Activated CD8-positive, alpha-beta memory T cell treated with anti-CD3 and anti-CD28 coated beads, Interleukin-2, amount 50 U/mL, for 4 hours (primary cell): ENCODE measurements around the gene AMFR.
"Not testable (repeated sequence)": the region's sequence is repeated elsewhere in the genome, so short reads cannot be mapped to it uniquely, and the experiment has no call there.

Experiments used
- DNase-seq: peaks from one replicate; pipeline ENCODE4 v3.0.0-alpha.2; 2020

The AMFR gene

DNA sequence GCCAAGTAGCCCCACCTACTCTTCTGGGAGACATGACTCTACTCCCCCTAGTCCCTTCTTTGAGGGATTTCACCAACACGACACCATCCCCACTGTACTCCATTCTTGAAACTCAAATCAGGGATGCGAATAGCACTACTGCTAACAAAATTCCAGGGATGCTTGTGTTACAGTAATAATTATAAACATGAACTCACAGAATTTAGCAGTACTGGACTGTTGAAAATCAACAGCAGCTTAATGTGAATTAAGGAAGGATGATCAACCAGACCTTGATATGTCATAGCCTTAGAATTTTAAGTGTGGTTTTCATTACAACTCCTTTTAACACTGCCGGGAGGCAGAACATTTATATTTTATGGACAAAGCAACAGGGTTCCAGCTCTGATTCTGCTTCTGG, 37.9 kb downstream of the AMFR start:
- no peak for DNase-seq

DNA sequence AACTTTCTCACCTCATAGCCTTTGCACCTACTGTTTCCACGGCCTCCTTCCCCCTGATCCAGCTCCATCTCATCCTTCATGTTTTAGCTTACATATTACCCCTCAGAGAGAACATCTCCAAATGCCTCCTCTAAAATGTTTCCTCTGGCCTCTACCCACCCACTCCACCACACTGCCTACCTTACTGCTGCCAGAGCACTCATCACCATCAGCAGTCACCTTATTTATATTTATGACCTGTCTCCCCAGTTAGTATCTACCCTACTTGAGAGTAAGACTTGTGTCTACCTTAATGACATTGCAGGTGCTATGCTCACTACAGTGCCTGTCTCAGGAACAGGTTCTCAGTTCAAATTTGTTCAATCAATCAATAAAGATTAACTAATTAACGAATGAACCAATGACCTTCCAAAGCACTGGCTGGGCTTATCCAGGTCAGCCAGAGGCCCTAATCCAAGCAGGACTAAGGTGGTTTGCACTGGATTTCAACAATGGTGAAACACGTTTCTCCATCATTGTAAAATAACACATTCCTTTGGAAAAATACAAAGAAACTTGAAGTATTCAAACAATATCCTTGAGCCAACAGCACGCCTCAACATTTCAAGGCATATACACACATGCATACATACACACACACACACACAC, 41.1 kb downstream of the AMFR start:
- DNase-seq: no peak

DNA sequence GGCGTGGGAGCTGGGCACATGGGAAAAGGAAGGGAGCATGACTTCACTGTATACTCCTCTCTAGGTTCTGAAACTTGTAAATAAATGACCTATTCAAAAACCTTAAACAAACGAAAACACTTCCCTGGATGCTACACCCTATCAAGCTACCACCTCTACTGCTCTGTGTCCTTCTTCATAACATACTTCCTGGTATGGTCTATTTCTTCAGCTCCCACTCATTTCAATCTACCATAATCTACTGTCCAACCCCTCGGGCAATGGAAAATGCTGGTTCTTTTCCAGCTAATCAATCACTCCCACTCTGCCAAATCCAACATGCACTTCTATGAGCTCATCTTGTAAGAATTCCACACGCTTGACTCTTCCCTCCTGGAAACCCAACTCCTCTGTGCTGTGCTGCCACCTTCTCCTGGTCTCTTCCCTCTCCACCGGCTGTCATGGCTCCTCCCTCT, 42.4 kb downstream of the AMFR start:
- DNase-seq: no peak

DNA sequence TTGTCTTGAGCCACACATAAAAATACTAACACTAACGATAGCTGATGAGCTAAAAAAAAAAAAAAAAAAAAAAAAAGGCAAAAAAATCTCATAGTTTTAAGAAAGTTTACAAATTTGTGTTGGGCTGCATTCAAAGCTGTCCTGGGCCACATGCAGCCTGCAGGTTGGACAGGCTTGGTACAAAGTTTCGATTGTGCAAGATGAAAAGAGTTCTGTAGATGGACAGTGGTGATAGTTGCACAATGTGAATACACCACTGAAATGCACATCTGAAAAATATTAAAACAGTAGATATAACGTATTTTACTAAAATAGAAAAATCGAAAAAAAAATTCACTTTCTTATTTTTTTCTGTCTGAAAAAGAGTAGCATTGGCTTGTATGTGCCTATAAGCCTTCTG, 42.9 kb downstream of the AMFR start:
- no peak for DNase-seq

DNA sequence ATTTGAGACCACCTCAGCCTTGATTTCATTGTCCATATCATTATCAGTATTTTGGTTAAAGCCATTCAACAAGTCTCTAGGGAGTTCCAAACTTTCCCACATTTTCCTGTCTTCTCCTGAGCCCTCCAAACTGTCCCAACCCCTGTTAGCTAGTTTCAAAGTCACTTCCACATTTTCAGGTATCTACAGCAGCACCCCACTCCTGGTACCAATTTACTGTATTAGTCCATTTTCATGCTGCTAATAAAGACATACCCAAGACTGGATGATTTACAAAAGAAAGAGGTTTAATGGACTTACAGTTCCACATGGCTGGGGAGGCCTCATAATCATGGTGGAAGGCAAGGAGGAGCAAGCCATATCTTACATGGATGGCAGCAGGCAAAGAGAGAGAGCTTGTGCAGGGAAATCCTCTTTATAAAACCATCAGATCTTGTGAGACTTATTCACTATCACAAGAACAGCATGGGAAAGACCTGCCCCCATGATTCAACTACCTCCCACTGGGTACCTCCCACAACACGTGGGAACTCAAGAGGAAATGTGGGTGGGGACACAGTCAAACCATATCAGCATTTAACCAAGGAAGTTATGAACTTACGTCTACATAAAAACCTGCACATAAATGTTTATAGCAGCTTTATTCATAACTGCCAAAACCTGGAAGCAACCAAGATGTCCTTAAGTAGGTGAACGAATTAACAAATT, 44.4 kb downstream of the AMFR start:
- DNase-seq: not testable (repeated sequence)

DNA sequence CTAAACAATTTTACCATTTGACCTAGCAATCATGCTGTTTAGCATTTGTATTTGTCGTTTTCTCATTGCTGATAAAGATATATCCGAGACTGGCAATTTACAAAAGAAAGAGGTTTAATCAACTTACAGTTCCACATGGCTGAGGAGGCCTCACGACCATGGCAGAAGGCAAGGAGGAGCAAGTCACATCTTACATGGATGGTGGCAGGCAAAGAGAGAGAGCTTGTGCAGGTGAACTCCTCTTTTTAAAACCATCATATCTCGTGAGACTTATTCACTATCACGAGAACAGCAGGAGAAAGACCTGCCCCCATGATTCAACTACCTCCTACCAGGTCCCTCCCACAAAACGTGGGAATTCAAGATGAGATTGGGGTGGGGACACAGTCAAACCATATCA, 46.3 kb downstream of the AMFR start:
- DNase-seq: not testable (repeated sequence)

DNA sequence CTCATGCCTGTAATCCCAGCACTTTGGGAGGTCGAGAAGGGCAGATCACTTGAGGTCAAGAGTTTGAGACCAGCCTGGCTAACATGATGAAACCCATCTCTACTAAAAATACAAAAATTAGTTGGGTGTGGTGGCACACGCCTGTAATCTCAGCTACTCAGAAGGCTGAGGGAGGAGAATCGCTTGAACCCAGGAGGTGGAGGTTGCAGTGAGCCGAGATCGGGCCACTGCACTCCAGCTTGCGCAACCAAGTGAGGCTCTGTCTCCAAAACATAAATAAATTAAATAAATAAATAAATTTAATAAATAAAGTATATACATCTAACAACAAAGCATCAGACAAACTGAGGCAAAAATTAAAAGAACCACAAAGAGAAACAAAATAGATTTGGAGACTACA, 49.6 kb downstream of the AMFR start:
- not testable (repeated sequence) for DNase-seq

DNA sequence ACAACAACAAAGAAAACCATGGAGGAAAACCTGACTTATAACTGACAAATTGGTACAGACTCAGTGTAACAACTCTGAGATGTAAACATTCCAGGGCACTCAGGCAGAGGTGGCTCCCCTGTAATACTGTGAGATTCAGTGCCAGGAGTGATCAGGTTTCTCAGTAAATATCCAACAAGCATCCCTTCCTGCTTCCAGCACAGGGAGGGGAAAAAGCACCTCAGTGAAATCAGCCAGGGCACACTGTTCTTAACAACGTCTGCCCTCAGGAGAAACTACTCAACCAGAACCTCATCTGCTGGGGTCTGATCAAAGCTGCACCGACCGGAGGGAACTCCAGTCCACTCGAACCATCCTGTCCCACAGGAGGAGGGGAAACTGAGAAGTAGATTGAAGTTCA, 52.3 kb downstream of the AMFR start:
- DNase-seq: no peak

DNA sequence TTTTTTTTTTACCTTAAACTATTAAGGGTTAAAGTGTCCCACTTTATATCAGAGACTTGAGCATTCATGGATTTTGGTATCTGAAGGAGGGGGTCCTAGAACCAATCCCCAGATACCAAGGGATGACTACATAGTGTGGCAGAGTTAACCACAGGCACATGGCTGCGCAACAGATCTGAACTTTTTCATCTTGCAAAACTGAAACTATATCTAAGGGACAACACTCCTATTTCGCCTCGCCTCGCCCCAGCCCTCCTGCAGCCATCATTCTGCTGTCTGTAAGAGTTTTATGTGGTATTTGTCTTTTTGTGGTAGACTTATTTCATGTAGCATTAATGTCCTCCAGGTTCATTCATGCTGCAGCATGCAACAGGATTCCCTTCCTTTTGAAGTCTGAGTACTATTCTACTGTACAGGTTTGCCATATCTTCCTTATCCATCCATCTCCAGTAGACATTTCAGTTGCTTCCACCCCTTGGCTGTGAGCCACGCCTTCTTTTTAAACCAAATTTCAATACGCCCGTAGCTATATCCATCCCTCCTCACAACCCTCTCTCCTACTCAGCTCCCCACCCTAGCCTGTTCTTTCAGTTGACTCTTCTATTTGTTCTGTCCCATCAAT, 53.2 kb downstream of the AMFR start:
- DNase-seq: no peak

DNA sequence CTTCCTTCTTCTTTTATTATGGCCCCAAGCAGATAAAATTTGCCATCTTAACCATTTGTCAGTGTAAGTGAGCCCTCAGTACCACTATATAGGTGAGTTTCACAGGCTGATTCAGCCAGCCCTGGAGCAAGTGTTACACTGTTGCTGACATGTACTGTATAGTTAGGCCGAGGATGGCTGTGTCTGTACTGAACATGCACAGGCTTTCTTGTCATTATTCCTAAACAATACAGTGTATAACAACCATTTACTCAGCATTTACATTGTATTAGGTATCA, 53.7 kb downstream of the AMFR start:
- no peak for DNase-seq

DNA sequence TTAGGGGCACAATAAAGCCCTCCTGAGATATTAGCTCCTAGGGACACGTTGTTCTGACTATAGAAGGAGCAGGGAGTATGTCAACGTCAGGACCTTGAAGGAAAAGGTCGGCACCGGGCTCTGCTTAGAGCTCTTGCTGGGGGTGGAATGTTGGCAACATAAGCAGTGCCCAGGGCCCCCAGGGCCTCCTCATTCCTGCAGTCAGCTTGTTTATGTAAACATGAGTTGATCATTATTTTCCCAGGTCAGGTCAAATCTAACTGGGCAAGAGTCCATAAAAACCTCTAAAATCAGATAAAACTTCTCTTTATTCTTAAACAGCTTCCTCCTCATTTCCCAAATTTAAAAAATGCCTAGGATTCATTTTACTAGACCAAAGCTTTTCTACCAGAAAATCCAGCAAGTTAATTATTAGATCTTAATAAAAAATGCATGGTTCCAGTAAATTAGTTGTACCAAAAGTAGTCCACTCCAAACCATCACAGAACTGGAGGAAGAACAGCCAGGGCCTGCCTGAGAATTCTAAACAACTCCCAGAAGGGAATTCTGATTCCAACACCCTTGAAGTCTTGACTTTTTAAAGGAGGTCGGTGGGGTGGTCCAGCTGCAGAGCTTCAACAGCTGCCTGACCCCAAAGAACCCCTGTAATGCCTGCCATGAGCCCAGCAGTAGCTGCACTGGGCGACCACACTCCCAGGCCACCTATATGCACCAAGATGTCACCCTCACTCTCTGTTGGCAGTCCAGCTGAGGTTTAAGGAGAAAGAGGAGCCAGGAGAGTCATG, 54.3 kb downstream of the AMFR start:
- no peak for DNase-seq

DNA sequence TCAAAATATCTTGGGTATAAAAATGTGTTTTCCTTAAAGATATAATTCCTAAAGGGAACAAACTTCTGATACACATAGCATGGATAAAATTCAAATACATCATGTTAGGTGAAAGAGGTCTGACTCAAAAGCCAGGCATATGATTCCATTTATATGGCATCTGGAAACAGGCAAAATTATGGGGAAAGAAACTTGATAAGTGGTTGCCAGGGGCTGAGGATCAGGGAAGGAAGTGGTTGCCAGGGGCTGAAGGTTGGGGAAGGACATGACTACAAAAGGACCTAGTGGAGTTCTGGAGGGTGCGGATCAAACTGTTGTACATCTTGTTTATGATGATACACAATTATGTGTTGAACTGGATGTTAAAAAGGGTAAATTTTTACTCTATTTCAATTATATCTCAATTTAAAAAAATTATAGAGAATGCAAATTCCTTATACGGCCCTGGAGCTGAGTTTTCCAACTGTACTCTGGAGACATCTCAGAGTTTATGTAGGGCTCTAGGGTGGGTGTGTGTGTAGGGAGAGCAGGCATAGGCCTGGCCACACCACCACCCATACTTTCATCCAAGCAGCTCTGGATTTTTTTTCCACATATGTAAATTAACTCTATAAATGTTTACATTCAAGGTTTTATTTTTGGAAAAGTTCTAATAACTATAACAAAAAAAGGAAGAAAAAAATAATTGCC, 55.0 kb downstream of the AMFR start:
- DNase-seq: no peak

DNA sequence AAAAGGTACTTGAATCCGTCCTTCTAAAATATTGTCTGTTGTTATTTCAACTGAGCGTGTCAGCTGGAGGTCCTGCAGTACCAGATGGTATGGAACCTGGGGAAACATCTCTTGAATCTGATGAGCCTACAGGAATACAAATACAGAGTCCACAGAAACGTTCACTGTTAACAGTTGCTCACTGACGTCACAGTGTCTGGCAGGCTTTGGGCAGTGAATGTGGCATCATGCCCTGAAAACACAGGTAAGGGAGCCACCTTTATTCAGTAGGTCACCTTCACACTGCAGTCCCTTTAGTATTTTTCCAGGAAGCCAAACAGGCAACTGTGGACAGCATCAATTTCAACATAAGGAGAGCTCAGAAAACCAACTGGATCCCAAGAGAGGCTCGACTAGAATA, 56.1 kb downstream of the AMFR start:
- DNase-seq: no peak

DNA sequence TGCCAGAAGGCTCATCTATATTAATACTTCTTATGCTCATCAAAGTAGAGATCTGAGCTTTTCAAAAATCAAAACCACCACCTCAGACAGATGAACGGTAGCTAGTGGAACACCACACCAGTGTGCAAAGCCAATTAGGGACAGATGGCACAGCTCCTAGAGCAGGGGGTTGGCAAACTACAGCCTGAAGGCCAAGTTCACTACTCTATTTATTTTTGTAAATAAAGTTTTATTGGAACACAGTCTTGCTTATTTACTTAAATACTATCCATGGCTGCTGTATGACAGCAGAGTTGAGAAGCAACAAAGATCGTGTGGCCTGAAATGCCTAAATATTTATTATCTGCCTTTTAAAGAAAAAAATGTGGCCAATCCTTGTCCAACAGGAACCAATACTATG, 56.8 kb downstream of the AMFR start:
- DNase-seq: no peak

DNA sequence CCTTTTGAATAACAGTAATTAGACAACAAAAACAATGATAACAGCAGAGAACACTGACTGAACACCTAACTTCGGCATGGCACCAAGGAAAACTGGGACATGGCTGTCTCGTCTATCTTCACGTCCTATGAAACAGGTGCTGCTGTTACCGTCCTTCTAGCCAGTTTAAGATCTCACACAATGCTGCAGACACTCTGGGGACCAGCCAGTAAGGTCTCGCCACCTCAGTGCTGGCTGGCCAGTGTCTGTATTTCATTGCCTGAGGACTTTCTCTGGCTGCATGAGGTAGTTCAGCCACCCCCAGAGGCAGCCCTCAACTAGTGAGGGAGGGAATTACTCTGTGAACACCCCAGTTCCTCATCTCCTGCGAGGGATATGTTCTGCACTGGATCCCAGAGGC, 57.6 kb downstream of the AMFR start:
- no peak for DNase-seq

DNA sequence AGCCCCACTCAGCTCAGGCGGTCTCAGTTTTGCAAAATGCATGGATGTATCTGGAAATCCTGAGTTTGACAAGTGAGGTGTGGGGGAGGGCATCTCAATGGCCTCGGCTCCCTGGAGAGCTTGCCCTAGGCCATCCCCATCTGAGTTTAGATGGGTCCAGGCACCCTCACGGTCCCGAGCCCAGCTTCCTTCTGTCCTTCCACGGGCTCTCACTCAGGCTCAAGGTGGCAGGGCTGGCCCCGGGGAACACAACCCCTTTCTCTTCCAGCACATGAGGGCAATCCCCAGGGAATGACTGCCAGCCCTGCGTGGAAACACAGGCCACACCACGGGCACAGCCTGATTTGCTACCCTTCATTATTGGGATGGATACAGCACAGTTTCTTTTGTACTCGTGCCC, 58.4 kb downstream of the AMFR start:
- no peak for DNase-seq

DNA sequence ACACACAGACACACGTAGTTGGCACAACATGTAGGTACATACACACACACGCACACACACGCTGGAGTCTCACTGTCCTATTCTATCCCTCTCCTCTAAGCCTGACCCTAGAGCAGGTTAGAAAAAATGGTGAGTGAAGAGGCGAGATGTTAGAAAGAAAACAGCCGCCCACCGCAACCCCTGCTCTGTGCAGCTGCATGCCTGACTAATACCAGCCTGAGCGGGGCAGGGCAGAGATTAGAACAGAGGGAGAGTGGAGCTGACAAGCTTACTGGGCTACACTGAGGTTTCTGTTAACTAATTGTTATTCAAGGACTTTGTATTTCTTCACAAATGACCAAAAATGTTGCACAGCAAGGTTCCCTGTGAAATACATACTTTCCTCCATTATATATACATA, 59.8 kb downstream of the AMFR start:
- no peak for DNase-seq

DNA sequence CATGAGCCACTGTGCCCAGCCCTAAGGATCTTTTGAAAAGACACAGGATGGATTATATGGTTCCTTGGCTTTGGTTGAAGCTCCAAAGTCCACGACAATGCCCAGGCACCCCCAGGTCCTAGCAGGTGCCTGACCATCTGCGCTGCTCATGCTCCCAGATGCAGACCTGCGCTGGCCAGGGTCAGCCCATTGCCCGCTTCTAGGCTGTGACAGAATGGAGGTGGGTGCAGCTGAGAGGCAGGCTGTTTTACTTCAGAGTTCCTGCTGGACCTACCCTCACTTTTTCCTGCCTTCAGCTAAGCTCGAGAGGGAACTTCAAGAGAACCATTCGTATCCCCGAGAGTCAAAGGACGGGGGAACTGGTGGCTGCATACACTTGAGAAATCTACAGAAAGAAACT, 60.5 kb downstream of the AMFR start:
- no peak for DNase-seq

DNA sequence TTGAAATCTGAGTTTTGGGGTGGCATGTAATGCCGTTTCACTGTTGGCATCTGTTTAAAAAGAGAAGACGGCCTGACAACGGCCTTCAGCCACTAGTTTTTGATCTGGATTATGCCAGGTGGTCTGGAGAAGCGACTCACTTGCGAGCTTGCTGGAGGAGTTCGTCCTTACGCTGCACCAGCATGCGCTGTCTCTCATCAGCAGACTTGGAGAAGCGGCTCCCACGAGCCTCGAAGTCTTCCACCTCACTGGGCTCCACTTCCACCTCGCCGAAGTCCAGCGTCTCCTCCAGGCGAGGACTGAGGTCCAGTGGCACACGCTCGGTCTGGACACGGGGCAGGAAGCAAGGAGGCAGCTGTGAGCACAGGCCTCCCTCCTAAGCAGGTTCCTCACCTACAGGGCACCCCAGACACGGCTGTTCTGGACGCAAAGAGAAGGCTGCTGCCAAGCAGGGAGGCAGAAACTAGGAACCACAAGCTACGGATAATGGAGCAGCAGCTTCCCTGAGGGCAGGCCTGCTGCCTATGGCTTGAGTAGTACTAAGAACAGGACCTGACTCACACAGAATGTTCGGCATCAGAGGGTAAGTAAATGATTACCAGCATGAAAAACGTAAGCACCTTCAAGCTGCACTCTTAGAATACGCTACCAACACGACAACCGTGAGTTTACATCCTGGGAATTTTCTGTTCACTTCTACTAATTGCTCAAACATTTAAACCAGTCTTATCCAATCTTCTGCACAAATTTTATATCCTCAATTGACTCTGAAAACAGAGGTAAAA, 61.4 kb downstream of the AMFR start:
- no peak for DNase-seq

DNA sequence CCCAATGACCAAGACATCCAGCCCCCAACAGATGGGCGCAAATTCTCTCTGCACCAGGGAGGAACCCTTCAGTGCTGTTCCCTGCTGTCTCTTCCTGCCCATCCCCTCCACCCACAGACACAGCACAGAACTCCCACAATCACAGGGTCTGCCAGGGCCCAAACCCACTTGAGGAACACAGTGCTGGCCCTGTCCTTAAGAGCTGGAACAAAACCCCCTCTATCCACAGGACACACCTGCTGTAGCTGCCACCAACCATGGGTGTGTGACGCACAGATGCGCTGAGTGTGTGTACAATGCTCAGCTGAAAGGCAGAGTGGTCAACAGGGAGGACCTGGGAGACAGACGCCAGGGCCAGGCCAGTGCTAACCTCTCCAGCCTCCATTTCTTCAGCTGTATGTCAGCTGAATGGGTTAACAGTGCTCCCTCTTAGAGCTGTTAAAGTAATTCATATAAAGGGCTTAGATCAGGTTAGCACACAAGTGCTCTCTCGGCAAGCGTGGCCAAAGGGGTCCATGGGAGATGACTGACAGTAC, 62.1 kb downstream of the AMFR start:
- DNase-seq: no peak

DNA sequence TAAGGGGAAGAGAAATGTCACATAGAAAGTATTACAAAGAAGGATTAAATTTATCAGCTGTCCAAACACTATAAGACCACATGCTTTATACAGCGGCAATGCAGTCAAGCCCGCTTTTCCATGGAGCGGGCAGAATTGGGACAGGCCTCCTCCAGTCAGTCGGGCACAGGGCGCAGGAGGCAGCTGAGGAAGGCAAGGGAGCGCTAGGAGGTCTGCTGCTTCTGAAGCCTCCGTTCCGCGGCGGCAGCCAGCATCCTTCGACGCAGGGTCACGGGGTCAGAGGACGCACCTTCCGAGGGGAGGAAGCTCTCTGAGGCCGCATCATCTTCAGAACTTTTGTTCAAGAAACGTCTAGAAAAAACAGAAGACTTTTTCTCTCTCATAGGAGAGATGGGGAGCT, 62.6 kb downstream of the AMFR start:
- no peak for DNase-seq

DNA sequence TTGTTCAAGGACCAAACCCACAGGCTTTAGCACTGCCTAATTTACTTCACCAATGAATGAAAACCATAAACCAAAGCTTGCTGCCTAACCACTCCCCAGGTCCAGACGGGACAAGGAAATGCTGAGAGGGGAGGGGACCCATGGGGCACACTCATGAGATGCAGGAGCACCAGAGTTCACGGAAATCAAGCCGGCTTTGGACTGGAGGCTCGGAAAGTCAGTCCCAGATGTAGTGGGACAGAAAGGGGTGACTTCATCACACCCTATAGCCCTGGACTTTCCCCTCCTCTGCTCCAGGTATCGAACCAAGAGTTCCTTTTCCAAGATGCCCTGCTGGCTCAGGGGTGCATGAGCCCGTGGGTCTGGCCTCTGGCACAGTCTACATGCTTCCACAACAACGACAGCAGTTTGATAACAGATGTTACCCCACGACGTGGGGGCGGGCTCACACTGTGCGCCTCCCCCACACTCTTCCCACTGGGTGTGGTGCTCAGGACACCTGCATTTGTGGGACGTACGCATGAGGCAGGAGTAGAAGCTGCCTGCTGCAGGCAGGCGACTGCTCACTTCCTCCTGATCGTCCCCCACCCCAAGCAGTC, 63.2 kb downstream of the AMFR start:
- DNase-seq: no peak
